Heart left ventricle (tissue), 16 donors: ENCODE data around the gene TEKTIP1. TPM values are rescaled to one million over a fixed set of nuclear protein-coding genes. Genes with fewer than 3 reads are reported as not detected.
A peak's percentile ranks its signal among the peaks of the same experiment; 100 is the strongest.

Source experiments
- ATAC-seq, 4 donors: fragments of 200-7000 bp; cut with Tn5 transposase; one replicate each; pipeline ENCODE4 v1.9.1; 2020 to 2022; ENCODE audit warnings: moderate library complexity in 4 of 4, mild to moderate bottlenecking in 3 of 4, moderate number of reproducible peaks in 1 of 4
- DNase-seq, 5 donors: peaks; one replicate each; pipeline ENCODE4 v3.0.0-alpha.2; 2020
- H3K27ac ChIP-seq, 12 donors: fragments of 200-600 bp; sonication (generic) in 4 of 12; one replicate each; pipeline versions ENCODE4 v1.5.0 to v1.8.0; 2016 to 2022; ENCODE audit warnings: mild to moderate bottlenecking in 2 of 12
- H3K27me3 ChIP-seq, 9 donors: fragments of 200-600 bp; sonication (generic) in 2 of 9; one replicate each; pipeline versions ENCODE4 v1.5.1 to v1.8.0; 2016 to 2022; ENCODE audit warnings: mild to moderate bottlenecking in 3 of 9
- H3K36me3 ChIP-seq, 9 donors: fragments of 200-600 bp; sonication (generic) in 2 of 9; one replicate each; pipeline versions ENCODE4 v1.5.0 to v1.8.0; 2018 to 2022; ENCODE audit warnings: mild to moderate bottlenecking in 2 of 9
- H3K4me1 ChIP-seq, 12 donors: fragments of 200-600 bp; sonication (generic) in 4 of 12; one replicate each; pipeline versions ENCODE4 v1.5.0 to v1.8.0; 2016 to 2022; ENCODE audit warnings: mild to moderate bottlenecking in 3 of 12
- H3K4me3 ChIP-seq, 12 donors: fragments of 200-600 bp; sonication (generic) in 4 of 12; one replicate each; pipeline versions ENCODE4 v1.5.0 to v1.8.0; 2017 to 2022; ENCODE audit warnings: mild to moderate bottlenecking in 9 of 12, moderate library complexity in 4 of 12
- H3K9me3 ChIP-seq, 12 donors: fragments of 200-600 bp; sonication (generic) in 4 of 12; one replicate each; pipeline versions ENCODE4 v1.5.0 to v1.8.0; 2016 to 2022; ENCODE audit warnings: mild to moderate bottlenecking in 1 of 12
- POLR2A ChIP-seq, 2 donors: fragments of 450-650 bp; IDR thresholded peaks; one replicate each; pipeline ENCODE4 v1.6.1; 2017; ENCODE audit warnings: antibody characterized with exemption in 2 of 2, mild to moderate bottlenecking in 2 of 2, moderate library complexity in 2 of 2
- WGBS, 4 donors: extraction: QIAGEN DNeasy Blood & Tissue Kit in 2 of 4; methylation state at CpG; one replicate each; pipeline versions ENCODE4 v1.1.5 to v1.1.7; 2013 to 2018; 5-methylcytosine and 5-hydroxymethylcytosine counted together
- intact Hi-C, 10 donors: fragments of 100-400 bp; cut with DNase I; formaldehyde crosslinking; loops; one replicate each; pipeline versions ENCODE4 v1.11.1 to v1.14.2; 2022
- polyA plus RNA-seq, 2 donors: library from polyadenylated mRNA; stranded (reverse); fragments of 200-250 nt; gene quantifications; one replicate each; pipeline ENCODE4 v1.2.3, GENCODE V29; 2013
- total RNA-seq, 9 donors: library from RNA; depleted of rRNA in 2 of 9; stranded (reverse); fragments of >200 nt in 2 of 9; fragmentation: NEBNext Ultra II Directional in 3 of 9; extraction: Animal tissue kit (Norgen Biotek cat#: 25700) in 3 of 9; gene quantifications; one replicate each; pipeline versions ENCODE4 v1.1.0 to v1.2.4, GENCODE V29; 2016 to 2023
- TF ChIP-seq, protein P1 (sequence below), 12 donors: fragments of 200-600 bp; sonication (generic) in 4 of 12; IDR thresholded peaks; one replicate each; pipeline versions ENCODE4 v1.5.0 to v1.8.0; 2018 to 2022; ENCODE audit warnings: antibody characterized with exemption in 12 of 12, mild to moderate bottlenecking in 5 of 12
- donor health status: ischemic (EF 13 %, LVEDD 7.1; RV severe dilation, severe dysfunction).
- donor health status: healthy with polysubstance abuse.
- donor health status: DM: no; HTN: yes; CAD: no.
- donor health status: DM: no; HTN: no; CAD: no.
- donor health status: ischemic (EF 25% LVEDD 6.9; RV normal size, moderate dysfunction).
- donor health status: ischemic (EF 25% LVEDD 5.7; RV mildly dilated, moderate dysfunction).
- donor health status: healthy.
- donor health status: DM: yes; HTN: yes; CAD: no.
- donor health status: ischemic (EF 35%, LVEDD 5.7; RV mildly dilated, moderate dysfunction).
- donor health status: nonischemic (EF 11% LVEDD 7.7; RV severe dilation, severe dysfunction).
- donor health status: DM: yes; HTN: yes; CAD: no.
- donor health status: PGD.
- donor health status: ischemic (EF 29% LVEDD 5.4; RV normal size, mild dysfunction).
- donor health status: nonischemic (EF 23%, LVEDD 6.1; RV moderate dilation, normal function).

Gene TEKTIP1
- total and polyA plus RNA-seq, 11 donors = 0.63 to 1.8 (median 0.93) TPM; not detected in 5

DNA sequence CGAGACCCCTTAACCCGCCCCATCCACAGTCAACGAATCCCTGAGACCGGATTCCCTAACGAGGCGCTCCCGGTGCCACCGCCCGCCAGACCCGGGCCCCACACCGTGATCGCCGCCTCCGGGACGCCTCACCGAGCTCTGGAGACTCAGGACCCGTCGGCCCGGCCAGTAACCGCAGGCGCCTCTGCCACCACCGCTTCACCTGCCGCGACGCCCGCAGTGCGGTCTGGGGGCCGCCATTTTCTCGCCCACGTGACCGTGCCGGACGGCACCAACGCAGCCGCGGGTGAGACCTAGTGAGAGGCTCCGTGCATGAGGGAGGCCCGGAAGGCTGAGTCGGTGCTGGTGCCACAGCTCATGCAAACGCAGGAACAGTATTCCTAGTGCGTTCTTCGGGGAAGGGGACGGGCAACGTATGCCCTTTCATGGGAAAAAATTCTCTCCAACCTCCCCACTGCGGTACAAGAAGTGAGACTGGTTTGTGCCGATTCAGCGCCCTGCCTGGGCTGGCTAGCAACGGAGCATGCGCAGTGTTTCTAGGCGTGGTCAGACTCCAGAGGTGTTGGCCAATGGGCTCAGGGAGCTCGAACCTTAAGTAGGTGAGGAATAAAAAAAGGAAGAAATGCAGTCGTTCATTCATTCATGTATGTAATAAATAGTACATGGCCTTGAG, 38.4 kb upstream of the TEKTIP1 start, which contains the start of gene DOHH:
TSS of gene DOHH (minus strand) at position 246 of the 673 bp plus-strand sequence. CDS start 3,860 bp downstream, outside the sequence.
- Histone ChIP-seq H3K4me3 (peak within 1 kb of the TSS; percentile 67 to 99 (median 92)), H3K4me1 (peaks cover 0 to 27% (median 15%) of the 10 kb centered on the region in 12 donors), H3K36me3 (peaks cover 0 to 14% (median 11%) of the 10 kb centered on the region in 9 donors), H3K9me3 (no peaks in the 10 kb centered on the region), H3K27me3 (no peaks in the 10 kb centered on the region), H3K27ac (peak within 1 kb of the TSS; percentile 84 to 98 (median 95))
- ATAC-seq (peak; percentile 93 to 97 (median 94)), DNase-seq (peak; percentile 95 to 97 (median 96))
- intact Hi-C loops = no loop called here
- WGBS, 4 donors = 0% methylated on average over 46 to 52 of the region's 52 CpGs
- TF ChIP-seq, protein P1, sequence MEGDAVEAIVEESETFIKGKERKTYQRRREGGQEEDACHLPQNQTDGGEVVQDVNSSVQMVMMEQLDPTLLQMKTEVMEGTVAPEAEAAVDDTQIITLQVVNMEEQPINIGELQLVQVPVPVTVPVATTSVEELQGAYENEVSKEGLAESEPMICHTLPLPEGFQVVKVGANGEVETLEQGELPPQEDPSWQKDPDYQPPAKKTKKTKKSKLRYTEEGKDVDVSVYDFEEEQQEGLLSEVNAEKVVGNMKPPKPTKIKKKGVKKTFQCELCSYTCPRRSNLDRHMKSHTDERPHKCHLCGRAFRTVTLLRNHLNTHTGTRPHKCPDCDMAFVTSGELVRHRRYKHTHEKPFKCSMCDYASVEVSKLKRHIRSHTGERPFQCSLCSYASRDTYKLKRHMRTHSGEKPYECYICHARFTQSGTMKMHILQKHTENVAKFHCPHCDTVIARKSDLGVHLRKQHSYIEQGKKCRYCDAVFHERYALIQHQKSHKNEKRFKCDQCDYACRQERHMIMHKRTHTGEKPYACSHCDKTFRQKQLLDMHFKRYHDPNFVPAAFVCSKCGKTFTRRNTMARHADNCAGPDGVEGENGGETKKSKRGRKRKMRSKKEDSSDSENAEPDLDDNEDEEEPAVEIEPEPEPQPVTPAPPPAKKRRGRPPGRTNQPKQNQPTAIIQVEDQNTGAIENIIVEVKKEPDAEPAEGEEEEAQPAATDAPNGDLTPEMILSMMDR (IDR thresholded peaks at IDR 0.05) = no peak
- no peak for TF ChIP-seq POLR2A (IDR thresholded peaks at IDR 0.05)

DNA sequence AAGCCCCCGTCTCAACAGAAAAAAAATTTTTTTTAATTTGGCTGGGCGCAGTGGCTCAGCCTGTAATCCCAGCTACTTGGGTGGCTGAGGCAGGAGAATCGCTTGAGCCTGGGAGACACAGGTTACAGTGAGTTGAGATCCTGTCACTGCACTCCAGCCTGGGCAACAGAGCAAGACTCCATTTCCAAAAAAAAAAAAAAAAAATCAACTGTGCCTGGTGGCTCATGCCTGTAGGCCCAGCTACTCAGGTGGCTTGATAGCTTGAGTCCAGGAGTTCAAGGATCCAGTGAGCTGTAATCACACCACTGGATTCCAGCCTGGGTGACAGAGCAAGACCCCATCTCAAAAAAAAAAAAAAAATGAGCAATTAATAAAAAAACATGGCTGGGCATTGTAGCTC, 37.2 kb upstream of the TEKTIP1 start:
- WGBS, 4 donors = 85 to 92% (median 87%) methylated on average over 3 of the region's 3 CpGs
- intact Hi-C loops = no loop called here
- Histone ChIP-seq H3K27me3 (no peaks in the 10 kb centered on the region), H3K9me3 (no peaks in the 10 kb centered on the region), H3K4me3 (no peak overlapping the region), H3K36me3 (peaks cover 0 to 4% (median 0%) of the 10 kb centered on the region in 9 donors), H3K27ac (no peak overlapping the region), H3K4me1 (peaks cover 0 to 28% (median 15%) of the 10 kb centered on the region in 12 donors)
- TF ChIP-seq, protein P1 (IDR thresholded peaks at IDR 0.05) = no peak
- TF ChIP-seq POLR2A (IDR thresholded peaks at IDR 0.05) = no peak
- DNase-seq (no peak), ATAC-seq (no peak)

DNA sequence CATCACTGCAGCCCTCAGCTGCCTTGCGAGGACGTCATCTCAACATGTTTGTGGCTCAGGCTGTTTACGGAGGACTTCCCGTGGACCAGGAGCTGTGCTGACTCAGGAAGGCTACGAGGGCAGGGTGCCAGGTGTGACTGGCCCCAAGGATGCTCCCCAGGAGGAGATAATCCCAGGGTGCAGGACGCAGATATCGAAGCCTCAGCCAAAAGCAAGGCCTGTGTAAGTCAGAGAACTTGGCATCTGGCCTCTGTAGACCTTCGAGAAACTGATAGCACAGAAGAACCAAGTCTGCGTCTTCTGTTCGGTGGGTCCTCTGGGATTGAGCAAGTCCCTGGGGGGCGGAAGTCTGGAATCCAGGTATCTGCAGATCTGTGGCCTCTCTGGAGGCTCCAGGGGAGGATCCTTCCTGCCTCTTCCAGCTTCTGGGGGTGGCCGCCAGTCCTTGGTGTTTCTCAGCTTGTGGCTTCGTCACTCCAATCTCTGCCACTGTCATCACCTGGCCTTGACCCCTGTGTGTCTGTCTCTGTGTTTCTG, 35.9 kb upstream of the TEKTIP1 start:
- Histone ChIP-seq H3K4me3 (no peak overlapping the region), H3K27ac (no peak overlapping the region), H3K36me3 (no peaks in the 10 kb centered on the region), H3K9me3 (no peaks in the 10 kb centered on the region), H3K27me3 (no peaks in the 10 kb centered on the region), H3K4me1 (peaks cover 4 to 40% (median 26%) of the 10 kb centered on the region in 12 donors)
- no peak for DNase-seq
- WGBS, 4 donors = 73 to 78% (median 74%) methylated on average over 11 to 13 of the region's 13 CpGs
- intact Hi-C loops = no loop called here
- no peak for TF ChIP-seq POLR2A (IDR thresholded peaks at IDR 0.05)
- TF ChIP-seq, protein P1 (IDR thresholded peaks at IDR 0.05) = no peak
- no peak for ATAC-seq

DNA sequence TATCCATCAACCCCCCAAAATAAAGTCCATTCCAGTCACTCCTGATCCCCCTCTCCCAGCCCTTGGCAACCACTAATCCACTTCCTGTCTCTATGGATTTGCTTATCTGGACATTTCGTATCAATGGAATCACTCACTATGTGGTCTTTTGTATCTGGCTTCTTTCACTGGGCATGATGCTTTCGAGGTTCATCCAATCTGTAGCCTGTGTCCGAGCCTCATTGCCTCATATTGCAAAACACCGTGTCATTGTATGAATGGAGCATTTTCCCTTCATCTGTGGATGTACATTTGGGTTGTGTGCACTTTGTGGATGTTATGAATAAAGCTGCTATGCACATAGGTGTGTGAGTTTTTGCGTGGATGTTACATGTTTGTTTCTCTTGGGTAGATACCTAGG, 34.2 kb upstream of the TEKTIP1 start:
- intact Hi-C loops = no loop called here
- Histone ChIP-seq H3K36me3 (peaks cover 0 to 9% (median 2%) of the 10 kb centered on the region in 9 donors), H3K27me3 (no peaks in the 10 kb centered on the region), H3K4me3 (no peak overlapping the region), H3K4me1 (peaks cover 4 to 41% (median 21%) of the 10 kb centered on the region in 12 donors), H3K27ac (no peak overlapping the region), H3K9me3 (no peaks in the 10 kb centered on the region)
- no peak for DNase-seq
- ATAC-seq = no peak
- TF ChIP-seq POLR2A (IDR thresholded peaks at IDR 0.05) = no peak
- TF ChIP-seq, protein P1 (IDR thresholded peaks at IDR 0.05) = no peak
- WGBS, 4 donors = 74 to 80% (median 78%) methylated on average over 5 of the region's 5 CpGs
